Stimulated activated CD4-positive, alpha-beta T cell treated with anti-CD3 and anti-CD28 coated beads, Interleukin-4, amount 100 ng/mL, for 24 hours (primary cell): ENCODE data around the gene CTAG1A.
A peak's percentile ranks its signal among the peaks of the same experiment; 100 is the strongest.
"Not testable (repeated sequence)": the region's sequence is repeated elsewhere in the genome, so short reads cannot be mapped to it uniquely, and the experiment has no call there.

Experiments
- DNase-seq: peaks from one replicate; pipeline ENCODE4 v3.0.0-alpha.2; 2020

The CTAG1A gene

DNA sequence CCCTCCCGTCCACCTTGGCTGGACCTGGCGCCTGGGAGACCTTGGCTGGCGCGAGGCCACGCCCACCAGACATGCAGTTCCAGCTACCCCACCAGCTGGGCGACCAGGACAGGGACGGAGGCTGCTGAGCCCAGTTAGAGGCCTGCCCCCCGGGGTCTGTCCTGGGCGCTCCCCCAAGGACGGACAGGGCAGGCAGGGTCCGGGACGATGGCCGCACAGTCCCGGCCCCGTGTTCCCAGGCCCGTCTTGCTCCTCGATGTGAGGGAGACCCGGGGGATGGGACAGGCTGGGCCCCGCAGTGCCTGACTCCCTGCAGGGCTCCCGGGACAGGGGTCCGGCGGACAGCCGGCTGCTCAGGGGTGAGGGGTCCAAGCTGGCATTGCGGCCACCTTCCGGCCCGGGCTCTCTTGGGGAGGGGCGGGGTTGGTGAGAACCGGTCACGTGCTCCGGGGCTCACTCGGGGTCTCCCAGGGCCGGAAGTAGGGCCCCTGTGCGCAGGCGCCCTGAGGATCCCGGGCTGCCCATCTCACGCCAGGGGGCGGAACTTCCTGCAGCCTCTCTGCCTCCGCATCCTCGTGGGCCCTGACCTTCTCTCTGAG lies at the start of gene CTAG1A:
TSS of gene CTAG1A (plus strand) at position 549 of the 599 bp plus-strand sequence. CDS start 74 bp downstream, outside the sequence.
- not testable (repeated sequence) for DNase-seq

DNA sequence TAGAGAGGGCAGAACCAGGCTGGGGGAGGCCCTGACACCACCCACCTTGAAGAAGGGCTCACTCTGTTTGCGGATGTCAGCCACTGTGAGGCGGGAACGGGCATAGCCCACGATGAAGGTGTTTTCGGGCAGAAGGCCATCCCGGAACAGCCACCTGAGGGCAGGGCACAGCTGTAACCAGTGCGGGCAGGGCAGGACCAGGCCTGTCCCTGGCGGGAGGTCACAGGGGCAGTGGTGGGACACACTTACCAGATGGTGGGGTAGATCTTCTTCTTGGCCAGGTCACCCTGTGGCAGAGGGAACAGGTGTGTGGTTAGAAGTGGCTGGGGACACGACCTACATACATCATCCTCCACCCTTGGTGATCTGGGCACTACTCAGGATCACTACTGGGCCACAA lies 49.0 kb upstream of the CTAG1A start:
- no peak for DNase-seq

DNA sequence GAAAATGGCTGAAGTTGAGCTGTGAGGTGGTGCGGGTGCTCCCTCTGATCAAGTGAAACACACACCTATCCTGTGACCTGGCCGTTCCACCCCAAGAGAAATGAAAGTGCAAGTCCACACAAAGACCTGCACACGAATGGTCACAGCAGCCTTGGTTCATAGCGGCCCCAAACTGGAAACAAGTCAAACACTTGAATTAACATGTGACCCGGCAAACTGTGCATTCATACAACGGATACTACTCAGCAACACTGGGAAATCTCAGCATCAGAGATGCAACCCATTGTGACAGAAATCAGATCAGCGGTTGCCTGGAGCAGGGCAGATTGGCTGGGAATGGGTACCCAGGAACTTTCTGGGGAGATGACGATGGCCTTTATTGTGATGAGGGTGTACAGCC lies 45.9 kb upstream of the CTAG1A start:
- DNase-seq = no peak

DNA sequence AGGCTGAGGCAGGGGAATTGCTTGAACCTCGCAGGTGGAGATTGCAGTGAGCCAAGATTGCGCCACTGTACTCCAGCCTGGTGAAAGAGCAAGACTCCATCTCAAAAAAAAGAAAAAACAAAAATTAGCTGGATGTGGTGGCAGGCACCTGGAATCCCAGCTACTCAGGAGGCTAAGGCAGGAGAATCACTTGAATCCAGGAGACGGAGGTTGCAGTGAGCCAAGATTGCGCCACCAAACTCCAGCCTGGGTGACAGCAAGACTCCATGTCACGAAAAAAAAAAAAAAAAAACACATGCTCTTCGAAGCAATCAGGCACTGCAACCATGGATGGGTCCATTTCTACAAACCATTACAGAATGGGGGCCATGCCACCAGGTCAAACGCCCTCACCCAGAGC lies 44.6 kb upstream of the CTAG1A start:
- DNase-seq = not testable (repeated sequence)

DNA sequence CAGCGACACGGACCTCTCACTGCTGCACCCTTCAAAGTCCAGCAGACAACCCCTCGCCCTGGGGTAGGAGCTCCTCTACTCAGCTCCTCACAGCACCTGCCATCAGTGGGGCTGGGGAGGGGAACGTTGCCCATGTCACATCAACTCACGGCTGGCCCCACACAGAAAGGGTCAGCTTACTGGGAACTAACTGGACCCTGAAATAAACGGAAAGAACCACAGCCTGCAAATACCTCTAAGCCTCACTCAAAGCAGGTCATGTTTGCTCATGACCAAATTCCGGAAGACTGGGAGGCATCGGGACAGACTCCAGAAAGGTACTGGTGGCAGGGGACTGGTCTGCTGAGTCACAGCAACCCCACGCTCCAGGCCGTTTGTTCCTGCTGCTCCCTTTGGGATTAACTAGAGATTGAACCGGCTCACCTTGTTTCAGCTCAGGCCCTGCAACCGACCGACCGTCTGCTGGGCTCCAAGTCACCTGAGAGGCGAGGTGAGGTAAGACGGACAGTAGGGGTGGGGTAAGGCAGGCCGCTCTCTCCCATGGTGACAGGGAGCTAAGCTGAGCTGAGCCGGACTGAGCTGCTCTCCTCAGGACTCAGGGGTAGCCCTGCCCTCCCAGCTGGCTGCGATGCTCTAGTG lies 43.9 kb upstream of the CTAG1A start:
- no peak for DNase-seq

DNA sequence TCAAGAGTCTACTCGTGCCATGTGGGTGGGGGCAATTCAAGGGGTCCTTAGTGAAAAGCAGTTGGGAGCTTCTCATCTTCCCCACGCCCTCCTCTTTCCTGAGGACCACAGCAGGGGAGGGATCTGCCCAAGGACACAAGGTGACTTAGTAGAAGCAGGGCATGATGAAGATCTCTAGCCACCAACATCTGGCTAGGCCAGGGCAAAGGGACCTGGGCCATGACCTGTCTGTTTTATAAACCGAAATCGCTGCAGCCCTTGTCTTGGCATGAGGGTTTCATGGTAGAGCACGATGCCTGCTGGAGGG lies 43.4 kb upstream of the CTAG1A start:
- no peak for DNase-seq

DNA sequence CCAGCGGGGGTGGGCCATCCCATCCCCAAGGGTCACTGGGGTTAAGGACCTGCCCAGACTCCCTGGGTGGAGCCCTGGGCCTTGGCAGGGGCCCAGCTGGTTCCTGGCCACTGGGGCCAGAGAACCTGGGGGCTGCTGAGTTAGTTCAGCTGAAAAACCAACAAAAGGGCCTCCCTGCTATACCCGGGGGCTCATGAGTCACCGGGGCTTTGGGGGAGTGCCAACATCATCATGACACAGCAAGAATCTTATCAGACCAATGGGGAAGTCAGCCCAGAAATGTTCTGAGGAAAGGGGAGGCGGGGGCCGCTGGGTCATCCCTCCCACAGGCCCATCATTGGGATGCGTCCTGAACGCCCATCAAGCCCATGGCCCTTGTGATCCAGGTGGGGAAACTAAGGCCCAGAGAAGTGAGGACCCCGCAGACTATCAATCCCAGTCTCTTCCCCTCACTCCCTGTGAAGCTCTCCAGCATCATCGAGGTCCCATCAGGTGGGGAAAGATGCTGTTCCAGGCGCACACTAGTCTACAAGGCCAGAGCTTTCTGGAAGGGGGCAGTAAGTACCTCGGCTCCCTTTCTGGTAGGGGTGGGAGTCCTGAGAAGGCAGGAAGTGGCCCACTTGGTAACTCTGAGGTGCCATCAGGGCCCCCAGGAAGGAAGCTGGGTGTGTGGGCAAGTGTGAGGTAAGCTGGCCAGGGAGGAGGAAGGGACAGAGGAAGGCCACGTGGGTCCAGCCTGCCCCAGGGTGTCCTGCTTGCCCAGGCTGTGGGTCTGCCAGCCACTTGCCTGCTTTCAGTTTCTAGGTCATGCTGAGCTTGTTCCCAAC lies 42.8 kb upstream of the CTAG1A start:
- peak; percentile 68 for DNase-seq

DNA sequence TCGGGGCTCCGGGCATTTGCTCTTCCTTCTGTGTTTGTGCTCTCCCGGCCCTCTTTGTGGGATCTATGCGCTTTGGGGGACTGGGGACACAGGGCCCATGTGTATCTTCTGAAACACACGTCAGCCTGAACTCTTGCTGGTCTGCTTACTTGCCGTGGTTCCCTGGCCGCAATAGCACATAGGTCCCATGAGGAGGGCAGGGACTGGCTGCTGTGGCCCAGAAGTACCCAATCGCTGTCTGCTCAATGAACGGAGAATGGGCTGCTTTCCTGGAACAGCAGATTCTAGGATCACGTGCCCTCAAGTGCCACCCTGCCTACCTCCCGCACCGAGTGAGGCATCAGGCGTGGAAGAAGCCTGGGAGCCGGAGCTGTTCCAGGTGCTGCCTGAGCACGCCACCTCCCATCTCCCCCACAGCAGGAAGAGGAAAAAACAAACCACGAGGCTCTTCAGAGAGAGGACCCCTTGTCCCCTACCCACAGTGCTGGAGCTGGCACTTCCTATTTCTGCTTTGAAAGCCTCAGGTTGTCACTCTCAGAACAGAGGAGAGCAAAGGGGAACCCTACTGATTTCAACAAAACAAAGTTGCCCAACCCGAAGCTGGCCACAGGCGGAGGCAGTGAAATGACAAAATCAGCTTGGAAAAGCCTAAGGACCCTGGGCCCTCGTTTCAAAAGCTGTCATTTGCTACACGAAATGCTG lies 42.1 kb upstream of the CTAG1A start:
- peak; percentile 28 for DNase-seq

DNA sequence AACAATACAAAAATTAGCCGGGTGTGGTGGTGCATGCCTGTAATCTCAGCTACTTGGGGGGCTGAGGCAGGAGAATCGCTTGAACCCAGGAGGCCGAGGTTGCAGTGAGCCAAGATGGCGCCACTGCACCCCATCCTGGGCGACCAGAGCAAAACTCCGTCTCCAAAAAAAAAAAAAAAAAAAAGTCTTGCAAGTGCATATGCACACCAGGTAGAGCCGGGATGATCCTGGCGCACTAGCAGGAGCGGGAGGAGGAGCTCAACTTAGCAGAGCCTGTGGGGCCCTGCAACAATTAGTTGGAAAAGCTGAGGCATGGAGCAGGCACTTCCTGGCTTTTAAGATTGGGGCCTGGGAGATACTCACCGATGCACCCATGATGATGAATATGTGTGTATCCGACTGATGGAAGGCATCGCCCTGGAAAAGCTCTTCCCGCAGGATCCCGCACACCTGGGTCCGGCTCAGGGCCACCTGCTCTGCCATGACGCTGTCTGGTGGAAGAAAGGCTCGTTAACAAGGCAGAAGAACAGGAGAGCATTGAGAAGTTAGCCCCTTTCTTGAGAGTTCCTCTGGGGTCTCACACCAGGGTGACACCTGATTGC lies 39.2 kb upstream of the CTAG1A start:
- no peak for DNase-seq

DNA sequence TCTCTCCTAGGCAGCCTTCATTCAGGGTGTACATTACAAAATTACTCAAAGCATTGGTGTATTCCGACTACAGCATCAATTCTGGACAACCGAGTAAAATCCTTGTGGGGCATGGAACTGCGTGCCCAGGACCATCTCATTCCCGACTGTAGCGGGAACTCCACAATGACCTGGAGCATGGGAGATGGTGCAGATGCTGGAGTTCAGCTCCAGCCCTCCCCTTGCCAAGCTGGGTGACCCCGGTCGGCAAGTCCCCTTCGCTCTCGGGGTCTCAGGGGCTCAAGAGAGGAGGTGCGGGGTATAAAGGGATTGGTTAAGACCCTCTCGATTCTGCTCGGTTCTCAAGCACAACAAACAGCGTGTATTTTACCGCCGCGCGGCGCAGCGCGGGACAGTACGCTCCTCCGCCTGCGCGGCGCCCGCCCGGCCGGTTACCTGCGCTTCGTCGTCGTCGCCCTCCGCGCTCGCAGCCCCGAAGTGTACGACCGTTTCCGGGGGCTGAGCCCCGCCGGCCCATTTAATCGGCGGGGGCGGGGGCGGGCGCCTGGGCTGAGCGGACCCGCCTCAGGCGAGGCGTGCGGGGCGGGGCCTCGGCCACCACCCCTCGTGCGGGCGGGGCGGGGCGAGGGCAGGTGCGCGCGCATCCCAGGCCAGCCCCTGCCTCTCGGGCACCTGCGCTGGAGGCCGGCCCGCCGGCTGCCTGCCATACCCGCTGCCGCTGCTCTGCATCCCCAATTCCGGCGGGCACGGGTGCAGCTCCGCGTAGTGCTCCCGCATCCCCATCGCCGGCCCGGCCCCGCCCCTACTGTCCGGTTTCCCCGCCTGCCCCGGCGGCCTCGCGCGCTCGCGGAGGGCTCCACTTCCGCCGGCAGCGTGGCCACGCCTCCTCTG lies 38.3 kb upstream of the CTAG1A start, which contains the start of gene G6PD:
TSS of gene G6PD (minus strand) at position 493 of the 891 bp plus-strand sequence. CDS start 691 bp downstream, outside the sequence.
- peak; percentile 74 for DNase-seq

DNA sequence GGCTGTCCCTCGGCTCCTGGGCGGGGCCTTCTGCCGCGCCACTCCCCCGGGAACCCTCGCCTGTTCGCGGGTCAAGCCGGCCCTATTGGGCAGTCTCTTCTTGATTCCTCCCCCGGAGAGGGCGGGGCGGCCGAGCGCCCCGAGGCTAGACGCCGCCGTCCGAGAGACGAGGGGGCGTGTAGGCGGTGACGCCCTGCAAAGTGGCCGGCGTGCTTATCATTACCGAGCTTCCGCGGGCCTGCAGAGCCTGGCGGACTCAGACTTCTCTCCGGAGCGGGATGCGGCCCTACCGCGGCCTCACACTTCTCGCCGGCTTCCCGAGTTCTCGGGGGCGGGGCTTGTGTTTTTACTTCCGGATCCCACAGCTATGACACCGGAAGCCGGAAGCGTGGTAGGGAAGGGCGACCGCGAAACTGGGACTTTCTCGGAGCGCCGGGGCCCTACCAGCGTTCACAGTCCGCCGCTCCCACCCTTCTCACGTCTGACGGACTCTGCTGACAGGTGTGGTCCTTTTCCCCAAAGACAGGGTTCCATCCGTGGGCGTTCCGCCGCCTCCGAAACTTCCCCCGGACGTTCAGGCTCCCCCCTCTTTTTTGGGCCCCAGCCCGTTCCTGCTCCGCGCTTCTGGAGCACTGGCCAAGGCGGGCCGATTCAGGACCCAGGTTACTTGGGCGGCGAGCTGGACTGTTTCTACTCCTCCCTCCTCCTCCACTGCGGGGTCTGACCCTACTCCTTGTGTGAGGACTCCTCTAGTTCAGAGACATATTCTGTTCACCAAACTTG lies 37.5 kb upstream of the CTAG1A start, which contains the start of gene IKBKG:
TSS of gene IKBKG (plus strand) at position 376 of the 783 bp plus-strand sequence. CDS start 4,383 bp downstream, outside the sequence.
- peak; percentile 88 for DNase-seq

DNA sequence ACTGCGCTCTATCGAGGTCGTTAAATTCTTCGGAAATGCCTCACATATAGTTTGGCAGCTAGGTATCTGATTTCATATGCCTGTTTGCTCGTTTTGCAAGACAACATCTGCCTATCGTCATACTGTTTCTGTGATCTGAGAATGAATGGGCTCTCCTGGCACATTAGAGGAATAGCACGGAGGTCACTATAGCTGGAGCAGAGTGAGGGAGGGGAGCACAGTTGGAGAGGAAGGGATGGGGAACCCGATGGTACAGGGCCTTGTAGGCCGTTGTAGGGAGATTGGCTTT lies 37.0 kb upstream of the CTAG1A start:
- no peak for DNase-seq

DNA sequence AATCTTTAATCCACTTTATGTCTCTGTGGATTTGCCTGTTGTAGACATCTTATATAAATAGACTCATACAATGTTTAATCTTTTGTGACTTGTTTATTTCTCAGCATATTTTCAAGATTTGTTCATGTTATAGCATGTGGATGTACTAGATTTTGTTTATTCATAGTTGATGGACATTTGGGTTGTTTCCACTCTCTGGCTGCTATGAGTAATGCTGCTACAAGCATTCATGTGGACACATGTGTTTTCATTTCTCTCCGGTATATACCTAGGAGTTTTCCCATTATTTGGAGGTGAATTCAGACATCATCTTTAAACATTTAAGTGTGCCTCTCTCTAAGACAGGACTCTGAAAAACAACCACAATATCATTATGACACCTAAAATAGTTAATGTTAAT lies 35.2 kb upstream of the CTAG1A start:
- no peak for DNase-seq

DNA sequence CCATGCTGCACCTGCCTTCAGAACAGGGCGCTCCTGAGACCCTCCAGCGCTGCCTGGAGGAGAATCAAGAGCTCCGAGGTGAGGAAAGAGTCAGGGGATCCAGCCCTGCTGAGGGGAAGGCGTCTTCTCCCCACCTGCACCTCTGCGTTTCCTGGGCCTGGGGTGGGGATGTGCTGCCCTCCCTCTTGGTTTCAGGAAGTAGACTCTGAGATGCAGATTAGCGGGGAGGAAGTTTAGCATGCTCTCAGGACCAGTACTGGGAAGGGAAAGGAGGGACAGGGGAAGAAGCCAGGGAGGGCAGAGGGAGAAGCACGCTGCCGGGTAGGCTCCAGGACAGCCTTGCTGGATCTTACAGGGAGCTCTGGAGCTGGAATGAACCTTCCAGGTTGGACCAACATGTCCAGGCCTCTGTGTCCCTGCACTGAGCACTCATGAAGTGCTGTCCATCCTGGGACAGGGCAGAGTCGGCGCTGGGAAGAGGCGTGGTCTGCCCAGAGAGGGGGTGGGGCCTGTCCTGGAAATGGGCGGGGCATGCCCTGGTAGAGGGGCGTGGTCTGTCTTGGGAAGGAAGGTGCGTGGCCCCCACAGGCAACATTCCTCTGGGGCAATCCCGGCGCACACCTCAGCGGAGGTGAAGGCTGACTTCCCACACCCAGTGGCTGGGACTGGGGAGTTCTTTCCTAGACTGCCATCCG lies 32.7 kb upstream of the CTAG1A start:
- DNase-seq = not testable (repeated sequence)

DNA sequence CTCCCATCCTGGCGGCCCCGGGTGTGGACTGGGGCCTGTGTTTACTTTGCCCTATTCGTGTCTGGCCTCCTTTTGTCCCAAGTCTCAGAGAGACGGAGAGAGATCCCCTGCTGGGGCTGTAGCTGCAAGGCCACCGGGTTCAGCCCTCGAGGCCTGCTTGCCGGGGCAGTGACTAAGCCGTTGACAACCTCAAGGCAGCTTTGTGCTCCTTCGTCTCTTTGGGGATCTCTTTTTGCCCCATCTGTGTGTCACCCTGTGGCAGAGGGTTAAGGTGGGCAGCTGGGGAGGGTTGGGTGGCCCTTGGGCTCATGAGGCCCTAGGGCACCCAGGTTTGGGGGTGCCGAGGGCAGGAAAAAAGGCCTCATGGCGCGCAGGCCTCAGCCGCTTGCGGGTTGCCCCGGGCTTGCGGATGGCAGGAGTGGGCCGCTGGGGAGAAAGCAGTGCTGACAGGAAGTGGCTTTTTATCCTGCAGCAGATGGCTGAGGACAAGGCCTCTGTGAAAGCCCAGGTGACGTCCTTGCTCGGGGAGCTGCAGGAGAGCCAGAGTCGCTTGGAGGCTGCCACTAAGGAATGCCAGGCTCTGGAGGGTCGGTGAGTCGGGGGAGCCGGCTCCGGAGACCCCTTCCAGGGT lies 26.8 kb upstream of the CTAG1A start:
- not testable (repeated sequence) for DNase-seq

DNA sequence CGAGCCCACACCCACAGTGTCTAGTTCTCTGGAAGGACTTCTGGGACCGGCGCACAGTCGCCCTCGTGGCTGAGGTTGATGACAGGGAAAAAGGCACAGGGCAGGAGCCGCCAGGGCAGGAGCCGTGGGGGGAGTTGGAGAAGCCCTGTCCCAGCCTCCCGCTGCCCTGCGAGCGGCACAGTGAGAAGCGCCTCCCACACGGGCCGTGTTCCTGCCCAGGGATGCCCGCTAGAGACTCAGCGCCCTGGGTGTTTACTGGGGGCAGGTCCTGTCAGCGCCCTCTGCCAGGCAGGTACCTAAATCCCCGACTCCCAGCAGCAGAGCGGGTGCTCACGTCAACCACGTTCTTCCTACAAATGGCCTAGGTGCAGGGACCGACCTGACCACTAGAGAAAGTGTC lies 26.0 kb upstream of the CTAG1A start:
- not testable (repeated sequence) for DNase-seq

DNA sequence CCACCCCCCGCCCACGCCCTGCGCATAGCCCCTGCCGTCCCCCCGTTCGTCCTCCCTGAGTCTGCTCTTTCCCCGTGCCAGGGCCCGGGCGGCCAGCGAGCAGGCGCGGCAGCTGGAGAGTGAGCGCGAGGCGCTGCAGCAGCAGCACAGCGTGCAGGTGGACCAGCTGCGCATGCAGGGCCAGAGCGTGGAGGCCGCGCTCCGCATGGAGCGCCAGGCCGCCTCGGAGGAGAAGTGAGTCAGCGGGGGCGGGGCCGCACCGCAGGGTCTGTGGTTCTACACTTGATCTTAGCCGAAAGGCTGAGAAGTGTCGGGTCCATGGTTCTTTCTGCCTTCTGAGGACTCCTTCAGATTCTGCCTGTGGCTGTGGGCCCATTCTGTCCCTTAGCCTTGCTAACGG lies 24.6 kb upstream of the CTAG1A start:
- DNase-seq = not testable (repeated sequence)

DNA sequence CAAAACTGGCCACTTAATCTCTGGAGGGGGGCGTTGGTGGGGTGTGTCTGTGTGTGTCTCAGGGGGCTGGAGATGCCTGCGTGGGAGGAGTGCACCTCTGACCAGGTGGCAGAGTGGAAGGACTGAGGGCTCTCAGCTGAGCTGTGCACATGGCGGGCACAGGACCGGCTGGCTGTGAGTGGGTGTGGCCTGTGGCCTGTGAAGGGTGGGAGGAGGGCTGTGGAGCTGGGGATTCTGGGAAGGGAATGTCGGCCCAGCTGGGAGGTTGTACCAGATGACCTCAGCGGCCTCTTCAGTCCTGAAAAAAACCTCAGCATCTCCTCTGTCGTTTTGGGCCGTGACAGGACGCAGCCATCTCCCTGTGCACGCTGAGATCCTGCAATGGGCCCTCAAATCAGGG lies 22.6 kb upstream of the CTAG1A start:
- not testable (repeated sequence) for DNase-seq

DNA sequence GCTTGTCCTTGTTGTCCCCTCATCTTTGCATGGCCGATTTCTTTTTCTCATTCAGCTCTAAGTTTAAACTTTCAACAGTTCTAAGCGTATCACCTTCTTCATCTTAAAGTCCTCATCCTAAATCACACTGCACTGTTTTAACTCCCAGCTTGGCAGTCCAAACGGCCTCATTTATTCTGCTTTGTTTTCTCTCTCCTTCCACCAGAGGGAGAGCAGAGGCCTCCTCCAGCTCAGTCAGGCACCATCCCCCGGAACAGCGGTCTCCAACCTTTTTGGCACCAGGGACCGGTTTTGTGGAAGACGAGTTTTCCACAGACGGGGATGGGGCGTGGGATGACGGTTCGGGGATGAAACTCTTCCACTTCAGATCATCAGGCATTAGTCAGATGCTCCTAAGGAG lies 14.6 kb upstream of the CTAG1A start:
- not testable (repeated sequence) for DNase-seq

DNA sequence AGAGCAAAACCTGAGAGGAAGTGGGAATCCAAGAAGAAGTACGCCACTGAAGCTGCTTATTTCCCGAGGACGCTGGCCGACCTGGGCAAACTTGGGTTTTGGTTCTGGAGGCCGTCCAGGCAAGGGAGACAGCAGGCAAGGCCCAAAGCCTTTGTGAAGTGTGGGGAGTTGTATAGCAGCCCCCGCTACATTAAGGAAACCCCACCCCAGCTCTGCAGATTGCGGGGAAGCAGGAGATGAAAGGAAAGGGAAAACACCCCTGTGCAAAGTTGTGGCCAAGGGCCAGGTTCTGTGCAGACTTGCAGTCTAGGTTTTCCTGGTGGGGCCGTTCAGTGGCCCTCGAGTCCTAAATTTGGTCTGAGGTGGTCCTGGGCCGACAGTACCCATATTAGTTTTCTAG lies 11.9 kb upstream of the CTAG1A start:
- not testable (repeated sequence) for DNase-seq
